Endothelial cell of umbilical vein (primary cell): ENCODE measurements around the gene MBTD1. TPM values are rescaled to one million over a fixed set of nuclear protein-coding genes. Genes with fewer than 3 reads are reported as not detected.

Experiments used
- BruUV-seq: library from RNA; stranded (reverse); fragments of 400-500 nt; replicated peaks from 2 replicates; lab custom pipeline; 2021; lab: Mats Ljungman, UMichigan
- CTCF ChIA-PET: fragments of 300-600, 350-600 bp; sonication (Branson Sonifier 250); formaldehyde crosslinking; loops from one replicate; lab custom pipeline; 2021; ENCODE audit warnings: antibody characterized with exemption, inconsistent platforms; lab: Charles Lee
- POLR2A ChIA-PET: fragments of 300-600, 350-600 bp; sonication (Branson Sonifier 250); formaldehyde crosslinking; loops from one replicate; lab custom pipeline; 2021; ENCODE audit warnings: antibody characterized with exemption, inconsistent platforms; lab: Charles Lee
- DNase-seq: peaks from one replicate; pipeline ENCODE4 v3.0.0-alpha.2; 2011; ENCODE audit warnings: low read depth, low spot score
- FAIRE-seq: peaks from 2 replicates; lab custom pipeline; 2011; peaks lifted over from hg19 to GRCh38; lab: Jason Lieb, UNC
- H2AFZ ChIP-seq: 2 replicates; pipeline ENCODE4 v1.6.0; 2012; ENCODE audit warnings: low read depth, low read length, control low read depth, inconsistent platforms
- H3K27ac ChIP-seq: 2 replicates; pipeline ENCODE4 v1.5.1; 2011; ENCODE audit warnings: low read depth, mild to moderate bottlenecking, control low read depth, low read length, moderate library complexity; ENCODE audit not compliant: insufficient read depth
- H3K27me3 ChIP-seq, 2 experiments: 2 replicates each; pipeline versions ENCODE4 v1.6.0 to v1.6.1; 2011; ENCODE audit warnings: low read length in 2 of 2, mixed read lengths in 1 of 2; ENCODE audit not compliant: control insufficient read depth in 2 of 2, insufficient read depth in 2 of 2
- H3K36me3 ChIP-seq, 2 experiments: 2 replicates in 1 of 2; 3 replicates in 1 of 2; pipeline ENCODE4 v1.5.1; 2011; ENCODE audit warnings: low read length in 2 of 2, mild to moderate bottlenecking in 1 of 2, moderate library complexity in 1 of 2; ENCODE audit not compliant: control insufficient read depth in 2 of 2, insufficient read depth in 2 of 2; ENCODE audit errors: extremely low read depth in 1 of 2
- H3K4me1 ChIP-seq: 3 replicates; pipeline ENCODE4 v1.5.1; 2011; ENCODE audit warnings: mild to moderate bottlenecking, low read length; ENCODE audit not compliant: control insufficient read depth, insufficient read depth; ENCODE audit errors: extremely low read depth
- H3K4me2 ChIP-seq: 2 replicates; pipeline ENCODE4 v1.6.1; 2011; ENCODE audit warnings: low read length, control low read depth, mixed read lengths; ENCODE audit not compliant: insufficient read depth
- H3K4me3 ChIP-seq, 3 experiments: fragments of 200-600 bp in 1 of 3; sonication (generic), shearing (Covaris generic) in 1 of 3; replicated peaks in 1 of 3; 2 replicates each; pipeline ENCODE4 v1.5.1; 2011 to 2016; ENCODE audit warnings: control low read depth in 3 of 3, low read length in 3 of 3, mild to moderate bottlenecking in 2 of 3, inconsistent platforms in 1 of 3, low read depth in 1 of 3, moderate library complexity in 1 of 3; ENCODE audit not compliant: insufficient read depth in 1 of 3
- H3K79me2 ChIP-seq: 2 replicates; pipeline ENCODE4 v1.6.0; 2012; ENCODE audit warnings: low read length, inconsistent platforms; ENCODE audit not compliant: control insufficient read depth, insufficient read depth
- H3K9ac ChIP-seq: replicated peaks from 2 replicates; pipeline ENCODE3; 2011; ENCODE audit warnings: low read length, control low read depth; ENCODE audit not compliant: insufficient read depth; ENCODE audit errors: extremely low read depth
- H3K9me1 ChIP-seq: replicated peaks from 3 replicates; pipeline ENCODE4 v1.6.0; 2011; ENCODE audit warnings: mild to moderate bottlenecking, low read length; ENCODE audit not compliant: control insufficient read depth, insufficient read depth; ENCODE audit errors: extremely low read depth
- H3K9me3 ChIP-seq: replicated peaks from 2 replicates; pipeline ENCODE4 v1.5.1; 2012; ENCODE audit warnings: low read length, inconsistent platforms; ENCODE audit not compliant: control insufficient read depth, insufficient read depth
- H4K20me1 ChIP-seq: replicated peaks from 2 replicates; pipeline ENCODE3; 2011; ENCODE audit warnings: mild to moderate bottlenecking, low read length; ENCODE audit not compliant: control insufficient read depth, insufficient read depth; ENCODE audit errors: extremely low read depth
- CTCF ChIP-seq, 2 donors: IDR thresholded peaks; 1 replicate in 1 of 2; 2 replicates in 1 of 2; pipeline ENCODE4 v1.5.1; 2011; ENCODE audit warnings: low read length in 2 of 2, mild to moderate bottlenecking in 2 of 2, moderate library complexity in 2 of 2, control low read depth in 1 of 2, inconsistent platforms in 1 of 2, low read depth in 1 of 2; ENCODE audit not compliant: insufficient read depth in 1 of 2; ENCODE audit errors: extremely low read depth in 1 of 2
- EZH2 ChIP-seq: IDR thresholded peaks from 2 replicates; pipeline ENCODE4 v1.6.1; 2012; ENCODE audit warnings: borderline replicate concordance, low read depth, mild to moderate bottlenecking, moderate library complexity, low read length, inconsistent platforms; ENCODE audit not compliant: severe bottlenecking
- FOS ChIP-seq: IDR thresholded peaks from 2 replicates; pipeline ENCODE4 v1.6.1; 2011; ENCODE audit warnings: mild to moderate bottlenecking, low read length, moderate library complexity, borderline replicate concordance; ENCODE audit not compliant: insufficient read depth
- GATA2 ChIP-seq: IDR thresholded peaks from 2 replicates; pipeline ENCODE4 v1.7.0; 2011; ENCODE audit warnings: low read depth, mild to moderate bottlenecking, moderate library complexity, mixed read lengths, low read length; ENCODE audit not compliant: insufficient read length, insufficient read depth
- JUN ChIP-seq: IDR thresholded peaks from 2 replicates; pipeline ENCODE4 v1.6.1; 2011; ENCODE audit warnings: borderline replicate concordance, low read depth; ENCODE audit not compliant: insufficient read length, insufficient read depth
- MAX ChIP-seq: IDR thresholded peaks from 2 replicates; pipeline ENCODE4 v1.6.1; 2011; ENCODE audit not compliant: insufficient read depth, insufficient read length
- MYC ChIP-seq: IDR thresholded peaks from one replicate; pipeline ENCODE4 v1.6.1; 2011; ENCODE audit warnings: mild to moderate bottlenecking, low read depth, low read length
- POLR2A ChIP-seq: IDR thresholded peaks from 2 replicates; pipeline ENCODE4 v1.6.1; 2012; ENCODE audit warnings: low read depth, mild to moderate bottlenecking, control low read depth, low read length
- POLR2AphosphoS5 ChIP-seq: IDR thresholded peaks from 2 replicates; pipeline ENCODE4 v1.6.1; 2012; ENCODE audit warnings: low read depth, mild to moderate bottlenecking, control low read depth, low read length, moderate library complexity; ENCODE audit not compliant: insufficient read depth
- dilution Hi-C: fragments of 300-500 bp; cut with MboI; formaldehyde crosslinking; loops from one replicate; pipeline ENCODE4 v1.15.0; 2019; ENCODE audit warnings: low sequenced_read_pairs; ENCODE audit not compliant: extremely low pct_ligation_motif_present
- intact Hi-C: fragments of 100-400 bp; cut with micrococcal nuclease; formaldehyde crosslinking; loops from one replicate; pipeline ENCODE4 v1.10.0; 2022
- polyA plus RNA-seq, 4 experiments: library from polyadenylated mRNA; depleted of rRNA in 3 of 4; stranded (reverse) in 3 of 4; unstranded in 1 of 4; fragments of >200 nt; gene quantifications; 2 replicates each; pipeline versions ENCODE4 v1.2.1 to v1.2.3, GENCODE V29; 2011 to 2012; ENCODE audit warnings: missing spikeins in 1 of 4
- total RNA-seq: library from RNA; stranded (reverse); gene quantifications from 2 replicates; pipeline ENCODE4 v1.2.3, GENCODE V29; 2021

Gene MBTD1
- total and polyA plus RNA-seq, 2 donors (not counting 3 experiments of a cell fraction or from before 2014, with no cell fraction given), result 4.8 to 14.0 TPM

- ChIA-PET CTCF (interaction anchor here (1.1 to 3.5 kb wide), 5 partner anchors 12 to 156 kb away, joined by 3 to 140 read pairs (median 10); partner anchors contain the start of genes NME2 and SPAG9), POLR2A (interaction anchor here (1.1 kb wide), 1 partner anchor 288 kb away, joined by 8 read pairs; the partner anchor contains the start of gene TOB1)
- dilution Hi-C loops (no loop called here), intact Hi-C loops (loop anchor here (5.0 to 10.0 kb wide), 2 partner anchors 302 to 609 kb away; partner anchors contain the start of gene SPATA20)
- peak overlapping the region; percentile 1 for H3K27ac ChIP-seq
- peak overlapping the region; percentile 79 for H3K9ac ChIP-seq
- peaks cover 14% of the 10 kb centered on the region for H3K4me1 ChIP-seq
- TF ChIP-seq POLR2A (no peak), POLR2AphosphoS5 (no peak), MAX (no peak), FOS (no peak), CTCF (IDR thresholded peaks at IDR 0.05; ENCODE audit: extremely low read depth in 1 of 2, insufficient read depth in 1 of 2, low read depth in 1 of 2, low read length in 2 of 2) (no peak), EZH2 (no peak), MYC (no peak), GATA2 (no peak), JUN (no peak)
- H3K36me3 ChIP-seq, result peaks cover 1 to 8% of the 10 kb centered on the region in 2 experiments
- peak overlapping the region; percentile 72 for H3K4me2 ChIP-seq
- H3K4me3 ChIP-seq, result peak overlapping the region; percentile 56 to 87 (median 85)
- DNase-seq (no peak), FAIRE-seq (peak; percentile 38)
- peak overlapping the region; percentile 52 for H2AFZ ChIP-seq
- TSS peak; percentile 42 for BruUV-seq
- no peaks in the 10 kb centered on the region for H3K27me3 ChIP-seq
- H3K9me1 ChIP-seq, result no peaks in the 10 kb centered on the region
- H3K9me3 ChIP-seq, result no peaks in the 10 kb centered on the region
- peaks cover 53% of the 10 kb centered on the region for H3K79me2 ChIP-seq
- H4K20me1 ChIP-seq, result no peaks in the 10 kb centered on the region
Measured at GRCh38 chr17:51154176-51154575, 105.7 kb downstream of the MBTD1 start.
